K562 (cell line): ENCODE measurements around the gene MEAF6. TPM values are rescaled to one million over a fixed set of nuclear protein-coding genes. Genes with fewer than 3 reads are reported as not detected.

Experiments
- ATF7 ChIP-seq: fragments of 450-650 bp; IDR thresholded peaks from 2 replicates; pipeline ENCODE4 v1.7.1; 2014; ENCODE audit warnings: mild to moderate bottlenecking, moderate library complexity
- BHLHE40 ChIP-seq: IDR thresholded peaks from 2 replicates; pipeline ENCODE4 v1.6.1; 2011; ENCODE audit warnings: low read length, improper control_type of control experiment
- BRD9 ChIP-seq: fragments of 450-650 bp; IDR thresholded peaks from 2 replicates; pipeline ENCODE4 v1.6.1; 2018; ENCODE audit warnings: low read depth; ENCODE audit not compliant: partially characterized antibody
- BRF2 ChIP-seq: IDR thresholded peaks from 3 replicates; pipeline ENCODE4 v1.6.1; 2011; ENCODE audit warnings: borderline replicate concordance, mild to moderate bottlenecking; ENCODE audit not compliant: insufficient read length, insufficient read depth
- CEBPB ChIP-seq: fragments of 450-650 bp; IDR thresholded peaks from 2 replicates; pipeline ENCODE4 v1.6.1; 2016; ENCODE audit warnings: missing genetic modification characterization, missing compliant biosample characterization
- CEBPZ ChIP-seq: fragments of 150-350 bp; IDR thresholded peaks from 2 replicates; pipeline ENCODE4 v1.6.1; 2014; ENCODE audit warnings: low read depth, mild to moderate bottlenecking, low read length, borderline replicate concordance
- E2F4 ChIP-seq: sonication (generic); formaldehyde crosslinking; IDR thresholded peaks from 2 replicates; pipeline ENCODE4 v1.8.0; 2022; ENCODE audit warnings: mild to moderate bottlenecking, low read depth, missing genetic modification reagents
- GABPB2 ChIP-seq: fragments of 250-450 bp; sonication (Bioruptor Pico); conservative IDR thresholded peaks from 2 replicates; pipeline ENCODE4 v1.5.1; 2021; ENCODE audit warnings: mild to moderate bottlenecking
- GATAD2A ChIP-seq: fragments of 450-650 bp; IDR thresholded peaks from 2 replicates; pipeline ENCODE4 v1.6.1; 2017
- GTF2A2 ChIP-seq: IDR thresholded peaks from 2 replicates; pipeline ENCODE4 v1.6.1; 2016; ENCODE audit warnings: mild to moderate bottlenecking, missing genetic modification characterization, missing compliant biosample characterization
- HDAC3 ChIP-seq: fragments of 450-650 bp; IDR thresholded peaks from 2 replicates; pipeline ENCODE4 v1.6.1; 2018; ENCODE audit warnings: borderline replicate concordance, mild to moderate bottlenecking, moderate library complexity; ENCODE audit not compliant: partially characterized antibody
- LEF1 ChIP-seq: fragments of 450-650 bp; IDR thresholded peaks from 2 replicates; pipeline ENCODE4 v1.6.1; 2016; ENCODE audit warnings: mild to moderate bottlenecking
- UBTF ChIP-seq, 2 experiments: IDR thresholded peaks; 2 replicates each; pipeline ENCODE4 v1.6.1; 2012; ENCODE audit warnings: improper control_type of control experiment in 2 of 2, low read depth in 2 of 2, low read length in 2 of 2, borderline replicate concordance in 1 of 2
- ZNF23 ChIP-seq: fragments of 250-450 bp; sonication (Bioruptor Pico); IDR thresholded peaks from 2 replicates; pipeline ENCODE4 v1.4.0; 2020; ENCODE audit warnings: mild to moderate bottlenecking
- ZNF280B ChIP-seq: fragments of 250-450 bp; sonication (Bioruptor Pico); IDR thresholded peaks from 2 replicates; pipeline ENCODE4 v1.5.1; 2021; ENCODE audit warnings: mild to moderate bottlenecking
- ZNF347 ChIP-seq: fragments of 450-650 bp; formaldehyde crosslinking; IDR thresholded peaks from 2 replicates; pipeline ENCODE4 v1.4.0; 2020; ENCODE audit warnings: low read depth, mild to moderate bottlenecking, moderate library complexity
- ZNF444 ChIP-seq: fragments of 250-450 bp; sonication (Bioruptor Pico); IDR thresholded peaks from 2 replicates; pipeline ENCODE4 v1.4.0; 2020; ENCODE audit warnings: mild to moderate bottlenecking, moderate library complexity
- ZNF717 ChIP-seq: fragments of 250-450 bp; sonication (Bioruptor Pico); IDR thresholded peaks from 2 replicates; pipeline ENCODE4 v1.5.0; 2021
- polyA plus RNA-seq, 8 experiments: library from polyadenylated mRNA; depleted of rRNA in 4 of 8; stranded (reverse) in 5 of 8; unstranded in 3 of 8; fragments of >200 nt; fragmentation: Nextera tagmentation in 2 of 8; fragmentation: Illumina TruSeq in 1 of 8; extraction: Ambion mirVana in 2 of 8; extraction: Trizol in 1 of 8; gene quantifications; 2 replicates each; pipeline versions ENCODE4 v1.2.1 to v1.2.3, GENCODE V29; 2011 to 2014; ENCODE audit warnings: inconsistent platforms in 1 of 8, missing spikeins in 1 of 8
- total RNA-seq, 7 experiments: library from RNA; depleted of rRNA in 6 of 7; stranded (reverse); fragments of >200 nt in 6 of 7; fragmentation: Illumina TruSeq in 2 of 7; extraction: Trizol in 2 of 7; gene quantifications; 2 replicates each; pipeline versions ENCODE4 v1.2.1 to v1.2.3, GENCODE V29; 2011 to 2021; ENCODE audit warnings: low replicate concordance in 1 of 7

Gene MEAF6
- total and polyA plus RNA-seq, 9 of the 15 experiments (the other 6 are each of a cell fraction or from before 2014, with no cell fraction given): 55.0 to 151 (median 92.3) TPM

- TF ChIP-seq ZNF280B (CRISPR knock-in tag) (no peak), LEF1 (no peak), ATF7 (peak; percentile 82), HDAC3 (no peak), BHLHE40 (peak; percentile 88), GTF2A2 (tag) (0 out of 2 replicates have a peak, but pooled peaks have one; percentile 37), ZNF717 (CRISPR knock-in tag) (no peak), CEBPB (tag) (no peak), E2F4 (0 out of 2 replicates have a peak, but pooled peaks have one; percentile 15), GABPB2 (no peak), BRD9 (no peak), ZNF23 (CRISPR knock-in tag) (no peak), BRF2 (no peak), ZNF347 (CRISPR knock-in tag) (no peak), UBTF (IDR thresholded peaks at IDR 0.05; ENCODE audit: borderline replicate concordance in 1 of 2, low read depth in 2 of 2, low read length in 2 of 2) (peak; percentile 24 to 47; a peak in 2 of 4 replicates), ZNF444 (no peak), GATAD2A (no peak), CEBPZ (no peak)
Observed at GRCh38 chr1:37514350-37515184, at the start of gene MEAF6 (continued).
